Progenitor cell of endocrine pancreas (in vitro differentiated cells): ENCODE results near the gene SRSF2. TPM values are rescaled to one million over a fixed set of nuclear protein-coding genes. Genes with fewer than 3 reads are reported as not detected.
"Not testable (repeated sequence)": the region's sequence is repeated elsewhere in the genome, so short reads cannot be mapped to it uniquely, and the experiment has no call there.

Experiments
- DNase-seq: peaks from one replicate; pipeline ENCODE4 v3.0.0; 2021; ENCODE audit warnings: low spot score; ENCODE audit not compliant: unreplicated experiment
- H3K27ac Mint-ChIP-seq: 2 replicates; pipeline ENCODE4 v1.8.0; 2021; ENCODE audit warnings: mild to moderate bottlenecking, moderate library complexity, mixed read lengths
- H3K27me3 Mint-ChIP-seq: 2 replicates; pipeline ENCODE4 v1.8.0; 2021; ENCODE audit warnings: mixed read lengths
- H3K36me3 Mint-ChIP-seq: 2 replicates; pipeline ENCODE4 v1.8.0; 2022; ENCODE audit warnings: mixed read lengths; ENCODE audit not compliant: insufficient read depth
- H3K4me1 Mint-ChIP-seq: 2 replicates; pipeline ENCODE4 v1.8.0; 2021; ENCODE audit warnings: low read depth, mixed read lengths
- H3K4me3 Mint-ChIP-seq: 2 replicates; pipeline ENCODE4 v1.8.0; 2021; ENCODE audit warnings: low read depth, mild to moderate bottlenecking, moderate library complexity, mixed read lengths
- H3K9me3 Mint-ChIP-seq: 2 replicates; pipeline ENCODE4 v1.8.0; 2021; ENCODE audit warnings: low read depth, mixed read lengths
- CTCF ChIP-seq: fragments of 200-600 bp; sonication (generic); IDR thresholded peaks from one replicate; pipeline ENCODE4 v1.5.0; 2021; ENCODE audit warnings: antibody characterized with exemption, mild to moderate bottlenecking; ENCODE audit not compliant: unreplicated experiment
- total RNA-seq: library from RNA; stranded (reverse); gene quantifications from 2 replicates; pipeline ENCODE4 v1.2.1, GENCODE V29; 2021

Gene SRSF2
- total RNA-seq, 1 donor from 2014 or later = 265 TPM

DNA sequence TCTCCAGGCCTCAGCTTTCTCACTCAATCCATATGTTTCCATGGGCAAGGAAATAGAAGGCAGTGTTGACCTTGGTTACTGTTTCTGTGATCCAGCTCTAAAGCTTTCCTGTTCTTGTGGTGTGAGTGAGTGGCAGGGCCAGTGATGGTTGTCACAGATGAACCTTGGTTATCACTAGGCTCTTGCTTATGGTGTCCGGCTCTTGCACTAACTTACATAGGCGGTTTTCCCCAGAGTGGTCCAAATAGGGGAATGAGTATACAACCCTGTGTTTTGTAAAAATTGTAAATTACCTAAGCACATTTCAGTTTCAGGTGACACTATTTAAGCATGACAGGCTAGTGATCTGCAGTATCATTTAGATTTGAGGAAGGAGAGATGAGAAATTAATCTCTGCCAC is 7.6 kb upstream of the SRSF2 start:
- DNase-seq = no peak
- Mint-ChIP-seq H3K4me3 (no peak overlapping the region), H3K36me3 (peaks cover 20% of the 10 kb centered on the region), H3K4me1 (no peaks in the 10 kb centered on the region), H3K27ac (no peak overlapping the region), H3K27me3 (no peaks in the 10 kb centered on the region), H3K9me3 (no peaks in the 10 kb centered on the region)
- TF ChIP-seq CTCF = no peak

DNA sequence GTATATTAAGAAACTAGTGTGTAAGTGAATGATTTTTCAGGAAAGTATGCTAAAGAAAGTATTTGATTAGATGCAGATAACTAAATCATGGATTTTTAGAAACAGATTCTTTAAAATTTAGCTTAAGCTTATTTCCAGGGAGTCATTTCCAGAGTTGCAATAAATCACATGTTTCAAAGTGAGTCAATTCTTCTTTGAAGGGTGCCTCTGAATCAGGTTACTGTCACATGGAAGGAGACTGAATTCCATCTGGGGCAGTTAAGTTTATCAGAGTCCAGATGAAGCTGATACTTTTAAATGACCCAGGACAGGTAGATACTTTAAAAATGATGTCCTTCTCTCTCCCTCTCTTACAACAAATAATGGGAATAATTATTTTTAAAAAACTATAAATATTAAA is 5.8 kb upstream of the SRSF2 start:
- TF ChIP-seq CTCF = no peak
- peaks cover 20% of the 10 kb centered on the region for H3K36me3 Mint-ChIP-seq
- H3K4me3 Mint-ChIP-seq = no peak overlapping the region
- no peaks in the 10 kb centered on the region for H3K9me3 Mint-ChIP-seq
- H3K4me1 Mint-ChIP-seq = peaks cover 11% of the 10 kb centered on the region
- H3K27me3 Mint-ChIP-seq = no peaks in the 10 kb centered on the region
- no peak overlapping the region for H3K27ac Mint-ChIP-seq
- DNase-seq = no peak

DNA sequence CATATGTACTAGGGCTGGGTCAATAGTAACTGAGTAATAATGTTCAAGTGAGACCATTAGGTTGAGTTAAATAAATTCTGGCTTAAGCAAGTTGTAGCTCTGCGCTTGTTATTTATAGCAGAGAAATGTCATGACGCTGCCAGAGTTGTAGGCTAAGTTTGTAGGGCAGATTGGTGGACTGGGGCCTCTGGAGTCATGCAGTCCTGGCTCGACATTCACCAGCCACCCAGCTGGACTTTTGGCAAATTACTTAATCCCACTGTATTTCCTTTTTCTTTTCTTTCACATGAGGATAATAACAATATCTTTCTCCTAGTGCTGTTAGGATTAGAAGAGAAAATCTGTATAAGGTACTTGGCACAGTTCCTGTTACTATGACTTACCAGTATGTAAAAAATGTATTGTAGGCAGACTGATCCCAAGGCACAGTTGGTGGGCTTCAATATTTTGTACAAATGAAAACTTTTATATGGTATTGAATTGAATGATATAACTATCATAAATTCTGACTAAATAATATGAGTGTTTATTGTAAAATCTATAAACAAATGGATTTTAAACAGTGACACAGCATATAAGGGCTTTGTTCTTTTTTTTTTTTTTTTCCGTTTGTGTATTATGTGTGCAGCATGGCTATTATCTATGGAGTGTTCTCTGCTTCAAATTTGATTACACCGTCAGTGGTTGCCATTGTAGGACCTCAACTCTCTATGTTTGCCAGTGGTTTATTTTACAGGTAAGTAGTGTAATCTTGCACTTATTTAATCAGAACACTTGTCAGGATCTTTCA is 3.4 kb upstream of the SRSF2 start:
- H3K9me3 Mint-ChIP-seq = no peaks in the 10 kb centered on the region
- H3K4me1 Mint-ChIP-seq = peaks cover 17% of the 10 kb centered on the region
- TF ChIP-seq CTCF = no peak
- peaks cover 15% of the 10 kb centered on the region for H3K36me3 Mint-ChIP-seq
- no peak for DNase-seq
- H3K4me3 Mint-ChIP-seq = no peak overlapping the region
- no peaks in the 10 kb centered on the region for H3K27me3 Mint-ChIP-seq
- H3K27ac Mint-ChIP-seq = no peak overlapping the region

GRCh38 chr17:76739568-76740115 is 2.5 kb upstream of the SRSF2 start:
- not testable (repeated sequence) for H3K4me3 Mint-ChIP-seq, DNase-seq, H3K27me3 Mint-ChIP-seq, H3K27ac Mint-ChIP-seq, H3K9me3 Mint-ChIP-seq
- H3K4me1 Mint-ChIP-seq = peaks cover 22% of the 10 kb centered on the region
- H3K36me3 Mint-ChIP-seq = peaks cover 17% of the 10 kb centered on the region

DNA sequence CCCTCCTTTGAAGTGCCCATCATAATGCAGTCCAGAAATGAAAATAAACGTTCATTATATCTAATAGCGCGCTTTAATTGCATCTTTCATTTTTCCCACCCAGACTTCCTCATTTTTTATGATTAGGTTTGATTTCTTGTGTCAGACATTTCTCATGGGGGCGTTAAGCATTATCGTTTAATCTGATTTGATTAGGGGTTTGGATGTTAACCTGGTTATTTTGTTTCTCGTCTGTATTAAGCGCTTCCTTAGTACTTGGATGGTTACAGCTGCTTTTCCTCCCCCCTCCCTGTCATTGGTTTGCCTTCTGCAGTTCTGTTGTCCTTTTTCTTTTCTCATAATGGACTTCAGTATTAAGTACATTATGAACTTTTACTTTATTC is 1.3 kb upstream of the SRSF2 start:
- TF ChIP-seq CTCF = no peak
- H3K36me3 Mint-ChIP-seq = peaks cover 25% of the 10 kb centered on the region
- peak overlapping the region; percentile 94 for H3K4me3 Mint-ChIP-seq
- H3K27me3 Mint-ChIP-seq = no peaks in the 10 kb centered on the region
- peaks cover 33% of the 10 kb centered on the region for H3K4me1 Mint-ChIP-seq
- DNase-seq = no peak
- peak overlapping the region; percentile 99 for H3K27ac Mint-ChIP-seq
- no peaks in the 10 kb centered on the region for H3K9me3 Mint-ChIP-seq
